HepG2 (cell line): ENCODE measurements around the gene MME. TPM values are rescaled to one million over a fixed set of nuclear protein-coding genes. Genes with fewer than 3 reads are reported as not detected.

Experiments
- KDM5A ChIP-seq: fragments of 200-600 bp; sonication (generic); IDR thresholded peaks from 2 replicates; pipeline ENCODE4 v1.7.0; 2018; ENCODE audit warnings: antibody characterized with exemption, mild to moderate bottlenecking, low read length, borderline replicate concordance
- SATB2 ChIP-seq: sonication (generic); formaldehyde crosslinking; IDR thresholded peaks from 2 replicates; pipeline ENCODE4 v1.5.0; 2020; ENCODE audit warnings: missing genetic modification reagents
- SNAPC4 ChIP-seq: sonication (generic); formaldehyde crosslinking; IDR thresholded peaks from 2 replicates; pipeline ENCODE4 v1.4.0; 2020; ENCODE audit warnings: mild to moderate bottlenecking, missing genetic modification reagents
- TARDBP ChIP-seq: sonication (generic); formaldehyde crosslinking; IDR thresholded peaks from 2 replicates; pipeline ENCODE4 v1.8.0; 2022; ENCODE audit warnings: mild to moderate bottlenecking, missing genetic modification reagents
- ZBTB44 ChIP-seq: sonication (generic); formaldehyde crosslinking; IDR thresholded peaks from 2 replicates; pipeline ENCODE4 v1.4.0; 2020; ENCODE audit warnings: missing genetic modification reagents
- ZFP41 ChIP-seq: sonication (generic); formaldehyde crosslinking; IDR thresholded peaks from 2 replicates; pipeline ENCODE4 v1.4.0; 2020; ENCODE audit warnings: mild to moderate bottlenecking, missing genetic modification reagents, borderline replicate concordance
- ZNF264 ChIP-seq: sonication (generic); formaldehyde crosslinking; IDR thresholded peaks from 2 replicates; pipeline ENCODE4 v1.4.0; 2020; ENCODE audit warnings: missing genetic modification reagents
- ZNF768 ChIP-seq: sonication (generic); formaldehyde crosslinking; IDR thresholded peaks from 2 replicates; pipeline ENCODE4 v1.4.0; 2020; ENCODE audit warnings: missing genetic modification reagents
- ZNF850 ChIP-seq: sonication (generic); formaldehyde crosslinking; conservative IDR thresholded peaks from 2 replicates; pipeline ENCODE4 v1.9.0; 2021; ENCODE audit warnings: mild to moderate bottlenecking, missing genetic modification reagents
- ZNF879 ChIP-seq: sonication (generic); formaldehyde crosslinking; IDR thresholded peaks from 2 replicates; pipeline ENCODE4 v1.8.1; 2023; ENCODE audit warnings: missing genetic modification reagents
- polyA plus RNA-seq, 8 experiments: library from polyadenylated mRNA; depleted of rRNA in 3 of 8; stranded (reverse) in 7 of 8; unstranded in 1 of 8; fragments of >200 nt; fragmentation: Illumina TruSeq in 4 of 8; extraction: Trizol in 4 of 8; gene quantifications; 2 replicates each; pipeline versions ENCODE4 v1.2.1 to v1.2.3, GENCODE V29; 2011 to 2016; ENCODE audit warnings: low read depth in 4 of 8, missing spikeins in 1 of 8, mixed read lengths in 1 of 8; ENCODE audit not compliant: insufficient read depth in 1 of 8
- total RNA-seq, 5 experiments: library from RNA; depleted of rRNA; stranded (reverse); fragments of >200 nt; fragmentation: Illumina TruSeq; extraction: Trizol; gene quantifications; 2 replicates each; pipeline ENCODE4 v1.2.3, GENCODE V29; 2016; ENCODE audit warnings: low read depth in 1 of 5

The MME gene
- total and polyA plus RNA-seq, 2 of the 13 experiments (the other 11 are each of a cell fraction or from before 2014, with no cell fraction given): not detected

- TF ChIP-seq ZNF768 (CRISPR knock-in tag) (no peak), ZNF264 (no peak), SNAPC4 (CRISPR knock-in tag) (no peak), SATB2 (CRISPR knock-in tag) (no peak), ZFP41 (CRISPR knock-in tag) (no peak), ZBTB44 (CRISPR knock-in tag) (no peak), TARDBP (CRISPR knock-in tag) (no peak), ZNF850 (CRISPR knock-in tag) (no peak), KDM5A (no peak), ZNF879 (no peak)
These were observed 3.3 kb downstream of the MME start (continued) for GRCh38 chr3:155083313-155083905.
